IMR-90 (cell line): ENCODE results near the gene TMED4. TPM values are rescaled to one million over a fixed set of nuclear protein-coding genes. Genes with fewer than 3 reads are reported as not detected.

ENCODE experiments used
- ATAC-seq: fragments of 200-7000 bp; cut with Tn5 transposase; 2 replicates; pipeline ENCODE4 v1.9.1; 2020; ENCODE audit warnings: low read depth, mild to moderate bottlenecking, moderate library complexity
- BruUV-seq: library from RNA; stranded (reverse); fragments of 400-500 nt; replicated peaks from 2 replicates; lab custom pipeline; 2021; lab: Mats Ljungman, UMichigan
- CTCF ChIA-PET: fragments of 300-600 bp; formaldehyde crosslinking; extraction: SDS; loops from one replicate; lab custom pipeline; 2021; ENCODE audit warnings: antibody characterized with exemption; lab: Yijun Ruan, JAX
- POLR2A ChIA-PET: fragments of 300-600 bp; sonication (Branson Sonifier 250); formaldehyde crosslinking; loops from one replicate; lab custom pipeline; 2022; ENCODE audit warnings: antibody characterized with exemption; ENCODE audit not compliant: unreplicated experiment; lab: Charles Lee
- DNase-seq: peaks from one replicate; pipeline ENCODE4 v3.0.0; 2013
- H2AFZ ChIP-seq: replicated peaks from 2 replicates; pipeline ENCODE3; 2013; ENCODE audit warnings: low read length, mild to moderate bottlenecking; ENCODE audit not compliant: poor library complexity
- H2AK5ac ChIP-seq: 2 replicates; pipeline ENCODE4 v1.6.1; 2013; ENCODE audit warnings: low read depth, low read length, inconsistent platforms
- H2AK9ac ChIP-seq: replicated peaks from 2 replicates; pipeline ENCODE3; 2013; ENCODE audit warnings: mild to moderate bottlenecking, low read depth, low read length, moderate library complexity; ENCODE audit not compliant: poor library complexity
- H2BK120ac ChIP-seq: 2 replicates; pipeline ENCODE4 v1.6.1; 2013; ENCODE audit warnings: low read depth, low read length, inconsistent platforms
- H2BK15ac ChIP-seq: 3 replicates; pipeline ENCODE4 v1.6.1; 2013; ENCODE audit warnings: low read depth, low read length, inconsistent platforms
- H2BK20ac ChIP-seq: 2 replicates; pipeline ENCODE4 v1.6.1; 2013; ENCODE audit warnings: low read depth, mild to moderate bottlenecking, inconsistent platforms, low read length, moderate library complexity
- H2BK5ac ChIP-seq: 2 replicates; pipeline ENCODE4 v1.6.1; 2013; ENCODE audit warnings: mild to moderate bottlenecking, low read depth, low read length, inconsistent platforms; ENCODE audit not compliant: poor library complexity, severe bottlenecking
- H3K14ac ChIP-seq: replicated peaks from 2 replicates; pipeline ENCODE4 v1.6.1; 2013; ENCODE audit warnings: low read depth, low read length, inconsistent platforms
- H3K18ac ChIP-seq: 2 replicates; pipeline ENCODE4 v1.6.1; 2013; ENCODE audit warnings: low read depth, low read length, control low read depth
- H3K23ac ChIP-seq: 2 replicates; pipeline ENCODE4 v1.6.1; 2013; ENCODE audit warnings: low read depth, low read length, inconsistent platforms
- H3K27ac ChIP-seq: 2 replicates; pipeline ENCODE4 v1.5.1; 2013; ENCODE audit warnings: mild to moderate bottlenecking, control low read depth, low read length; ENCODE audit not compliant: insufficient read depth
- H3K27me3 ChIP-seq: 2 replicates; pipeline ENCODE4 v1.6.1; 2013; ENCODE audit warnings: low read length; ENCODE audit not compliant: control insufficient read depth, insufficient read depth
- H3K36me3 ChIP-seq: 2 replicates; pipeline ENCODE4 v1.6.1; 2013; ENCODE audit warnings: low read length, mixed read lengths; ENCODE audit not compliant: control insufficient read depth, insufficient read depth
- H3K4ac ChIP-seq: 2 replicates; pipeline ENCODE4 v1.6.1; 2013; ENCODE audit warnings: low read depth, low read length, inconsistent platforms
- H3K4me1 ChIP-seq: 2 replicates; pipeline ENCODE4 v1.6.1; 2013; ENCODE audit warnings: low read length, mixed read lengths; ENCODE audit not compliant: control insufficient read depth, insufficient read depth
- H3K4me2 ChIP-seq: 2 replicates; pipeline ENCODE4 v1.6.1; 2013; ENCODE audit warnings: low read depth, mild to moderate bottlenecking, control low read depth, low read length, moderate library complexity
- H3K4me3 ChIP-seq: 2 replicates; pipeline ENCODE4 v1.5.1; 2013; ENCODE audit warnings: low read depth, mild to moderate bottlenecking, control low read depth, low read length, moderate library complexity; ENCODE audit not compliant: insufficient read depth
- H3K56ac ChIP-seq: 2 replicates; pipeline ENCODE4 v1.6.1; 2013; ENCODE audit warnings: low read length, inconsistent platforms; ENCODE audit not compliant: insufficient read depth; ENCODE audit errors: extremely low read depth
- H3K79me1 ChIP-seq, 2 experiments: 2 replicates each; pipeline ENCODE4 v1.6.1; 2013; ENCODE audit warnings: low read length in 2 of 2, inconsistent platforms in 1 of 2, low read depth in 1 of 2
- H3K9ac ChIP-seq: 2 replicates; pipeline ENCODE4 v1.6.1; 2013; ENCODE audit warnings: low read depth, low read length, control low read depth
- H3K9me1 ChIP-seq: 2 replicates; pipeline ENCODE4 v1.6.1; 2013; ENCODE audit warnings: low read length, inconsistent platforms; ENCODE audit not compliant: insufficient read depth
- H3K9me3 ChIP-seq: 2 replicates; pipeline ENCODE4 v1.6.1; 2013; ENCODE audit warnings: low read length; ENCODE audit not compliant: control insufficient read depth, insufficient read depth
- H4K20me1 ChIP-seq: 2 replicates; pipeline ENCODE4 v1.6.1; 2013; ENCODE audit warnings: low read length, inconsistent platforms; ENCODE audit not compliant: insufficient read depth
- H4K5ac ChIP-seq: 2 replicates; pipeline ENCODE4 v1.6.1; 2013; ENCODE audit warnings: mild to moderate bottlenecking, low read depth, low read length, control low read depth
- H4K8ac ChIP-seq, 2 experiments: 2 replicates each; pipeline ENCODE4 v1.6.1; 2013; ENCODE audit warnings: low read depth in 2 of 2, low read length in 2 of 2, control low read depth in 1 of 2, inconsistent platforms in 1 of 2
- H4K91ac ChIP-seq: 2 replicates; pipeline ENCODE4 v1.6.1; 2013; ENCODE audit warnings: low read depth, low read length, inconsistent platforms; ENCODE audit not compliant: insufficient read depth
- BHLHE40 ChIP-seq: fragments of 150-350 bp; IDR thresholded peaks from 2 replicates; pipeline ENCODE4 v1.6.1; 2016; ENCODE audit warnings: mild to moderate bottlenecking, low read depth, low read length
- CEBPB ChIP-seq: IDR thresholded peaks from 2 replicates; pipeline ENCODE4 v1.6.1; 2012; ENCODE audit warnings: low read depth, low read length, improper control_type of control experiment
- CHD1 ChIP-seq: IDR thresholded peaks from 2 replicates; pipeline ENCODE4 v1.6.1; 2012; ENCODE audit warnings: low read depth, low read length, improper control_type of control experiment
- FOS ChIP-seq: fragments of 150-350 bp; IDR thresholded peaks from 2 replicates; pipeline ENCODE4 v1.6.1; 2016; ENCODE audit warnings: low read depth, low read length
- MAFK ChIP-seq: IDR thresholded peaks from 2 replicates; pipeline ENCODE4 v1.6.1; 2012; ENCODE audit warnings: low read depth, low read length, improper control_type of control experiment
- MAZ ChIP-seq: IDR thresholded peaks from 2 replicates; pipeline ENCODE4 v1.6.1; 2012; ENCODE audit warnings: low read depth, mild to moderate bottlenecking, low read length, improper control_type of control experiment, moderate library complexity, borderline replicate concordance
- MXI1 ChIP-seq: IDR thresholded peaks from 2 replicates; pipeline ENCODE4 v1.6.1; 2012; ENCODE audit warnings: low read depth, mild to moderate bottlenecking, low read length, moderate library complexity, borderline replicate concordance
- NFE2L2 ChIP-seq: fragments of 150-350 bp; IDR thresholded peaks from 2 replicates; pipeline ENCODE4 v1.6.1; 2016; ENCODE audit warnings: low read depth, mild to moderate bottlenecking, low read length
- POLR2A ChIP-seq: IDR thresholded peaks from 2 replicates; pipeline ENCODE4 v1.6.1; 2012; ENCODE audit warnings: mild to moderate bottlenecking, low read depth, low read length
- RAD21 ChIP-seq: IDR thresholded peaks from 2 replicates; pipeline ENCODE4 v1.6.1; 2012; ENCODE audit warnings: low read length, improper control_type of control experiment
- RCOR1 ChIP-seq: IDR thresholded peaks from 2 replicates; pipeline ENCODE4 v1.6.1; 2012; ENCODE audit warnings: mild to moderate bottlenecking, low read length, improper control_type of control experiment; ENCODE audit not compliant: insufficient replicate concordance
- RFX5 ChIP-seq: IDR thresholded peaks from 2 replicates; pipeline ENCODE4 v1.8.0; 2012; ENCODE audit warnings: low read depth, mild to moderate bottlenecking, low read length, moderate library complexity
- SMC3 ChIP-seq: fragments of 150-350 bp; IDR thresholded peaks from 2 replicates; pipeline ENCODE4 v1.6.1; 2016; ENCODE audit warnings: low read depth, mild to moderate bottlenecking, antibody characterized with exemption, low read length, moderate library complexity
- WGBS, 2 experiments: methylation state at CpG; one replicate each; pipeline versions ENCODE4 v1.1.5 to v1.1.7; 2013; ENCODE audit warnings: missing lambda C conversion rate in 2 of 2; ENCODE audit not compliant: insufficient read length in 1 of 2; ENCODE audit errors: extremely low coverage in 2 of 2; 5-methylcytosine and 5-hydroxymethylcytosine counted together
- dilution Hi-C: fragments of 300-500 bp; cut with HindIII; formaldehyde crosslinking; loops from one replicate; pipeline ENCODE4 v1.14.3; 2018; ENCODE audit warnings: low sequenced_read_pairs; ENCODE audit not compliant: unreplicated experiment
- in situ Hi-C: fragments of 300-500 bp; cut with MboI; formaldehyde crosslinking; loops from 3 replicates; pipeline ENCODE4 v1.14.3; 2019; ENCODE audit warnings: low sequenced_read_pairs, inconsistent platforms, mixed read lengths
- intact Hi-C: fragments of 100-400 bp; cut with micrococcal nuclease; formaldehyde crosslinking; loops from 2 replicates; pipeline ENCODE4 v1.10.0; 2022
- polyA plus RNA-seq, 3 experiments: library from polyadenylated mRNA; depleted of rRNA; stranded (reverse); fragments of >200 nt; gene quantifications; 2 replicates each; pipeline ENCODE4 v1.2.3, GENCODE V29; 2012; ENCODE audit warnings: low replicate concordance in 1 of 3
- total RNA-seq: library from RNA; depleted of rRNA; stranded (reverse); fragments of >200 nt; gene quantifications from 2 replicates; pipeline ENCODE4 v1.2.3, GENCODE V29; 2012
- TF ChIP-seq, protein P1 (sequence below): fragments of 150-350 bp; IDR thresholded peaks from 2 replicates; pipeline ENCODE4 v1.6.1; 2017; ENCODE audit warnings: mild to moderate bottlenecking, antibody characterized with exemption, low read length, low read depth
- TF ChIP-seq, protein P2 (sequence below): conservative IDR thresholded peaks from 2 replicates; pipeline ENCODE4 v1.5.1; 2012; ENCODE audit warnings: mild to moderate bottlenecking, low read depth, low read length, improper control_type of control experiment

TMED4 gene
- total and polyA plus RNA-seq, 2 of the 4 experiments (the other 2 are of a cell fraction) = 58.6 to 92.7 TPM

DNA sequence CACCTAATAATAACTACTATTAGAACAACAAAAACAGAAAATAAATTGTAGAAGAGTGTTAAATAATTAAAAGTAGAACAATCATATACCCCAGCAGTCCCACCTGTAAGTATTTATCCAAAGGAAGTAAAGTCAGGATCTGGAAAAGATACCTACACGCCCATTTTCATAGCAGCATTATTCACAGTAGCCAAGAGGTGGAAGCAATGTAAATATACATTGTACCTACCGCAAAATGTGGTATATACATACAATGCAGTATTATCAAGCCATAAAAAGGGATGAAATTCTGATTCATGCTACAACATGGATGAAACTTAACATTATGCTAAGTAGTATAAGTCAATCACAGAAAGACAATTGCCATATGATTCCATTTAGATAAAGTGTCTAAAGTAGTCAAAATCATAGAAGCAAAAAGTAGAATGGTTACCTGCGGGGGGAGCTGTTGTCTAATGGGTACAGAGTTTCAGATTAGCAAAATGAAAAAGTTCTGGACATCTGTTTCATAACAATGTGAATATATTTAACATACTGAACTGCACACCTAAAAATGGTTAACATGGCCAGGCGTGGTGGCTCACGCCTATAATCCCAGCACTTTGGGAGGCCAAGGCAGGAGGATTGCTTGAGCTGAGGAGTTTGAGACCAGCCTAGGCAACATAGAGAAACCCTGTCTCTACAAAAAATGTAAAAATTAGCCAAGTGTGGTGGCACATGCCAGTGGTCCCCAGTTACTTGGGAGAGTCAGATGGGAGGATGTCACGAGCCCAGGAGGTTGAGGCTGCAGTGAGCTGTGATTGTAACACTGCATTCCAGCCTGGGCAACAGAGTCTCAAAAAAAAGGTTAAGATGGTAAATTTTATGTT is 6.0 kb upstream of the TMED4 start:
- Histone ChIP-seq H4K91ac (no peak overlapping the region), H3K4me3 (no peak overlapping the region), H3K36me3 (no peaks in the 10 kb centered on the region), H3K27me3 (no peaks in the 10 kb centered on the region), H3K4me1 (peaks cover 2% of the 10 kb centered on the region; the same call in 1 of the 2 replicates), H2AK5ac (peak overlapping the region; percentile 85), H2BK15ac (no peak overlapping the region), H3K4me2 (no peak overlapping the region), H4K20me1 (no peaks in the 10 kb centered on the region), H3K79me1 (peaks cover 0 to under 1% of the 10 kb centered on the region in 2 experiments; a peak in 1 of 4 replicates), H3K18ac (no peak overlapping the region), H2BK20ac (no peak overlapping the region), H2AFZ (peak overlapping the region; percentile 73), H3K14ac (no peak overlapping the region), H3K23ac (no peak overlapping the region), H2BK120ac (no peak overlapping the region), H3K9me1 (no peaks in the 10 kb centered on the region), H3K9me3 (no peaks in the 10 kb centered on the region), H4K8ac (no peak overlapping the region), H2AK9ac (no peak overlapping the region), H3K27ac (no peak overlapping the region), H3K56ac (no peak overlapping the region), H4K5ac (no peak overlapping the region), H2BK5ac (no peak overlapping the region), H3K9ac (no peak overlapping the region), H3K4ac (no peak overlapping the region)
- in situ Hi-C loops = loop anchor here (5.0 kb wide), 1 partner anchor 334 kb away; no protein-coding TSS in a partner anchor
- ChIA-PET POLR2A (no interaction called here), CTCF (interaction anchor here (0.6 to 1.2 kb wide), 4 partner anchors 183 to 293 kb away, joined by 3 to 5 read pairs (median 4); no protein-coding TSS in a partner anchor)
- no TSS peak for BruUV-seq
- DNase-seq (peak; percentile 66), ATAC-seq (peak; percentile 92)
- dilution Hi-C loops = no loop called here
- intact Hi-C loops = loop anchor here (1.0 to 5.0 kb wide), 5 partner anchors 164 to 548 kb away; partner anchors contain the start of gene PPIA
- no CpG with 5 or more reads among the region's 6 CpGs for WGBS, 2 experiments
- TF ChIP-seq CHD1 (no peak), BHLHE40 (no peak), MAFK (no peak), POLR2A (no peak), MXI1 (no peak), MAZ (no peak), NFE2L2 (no peak), RAD21 (peak; percentile 91), FOS (no peak), RCOR1 (no peak), RFX5 (no peak), CEBPB (no peak), SMC3 (peak; percentile 90)
- TF ChIP-seq, protein P1, sequence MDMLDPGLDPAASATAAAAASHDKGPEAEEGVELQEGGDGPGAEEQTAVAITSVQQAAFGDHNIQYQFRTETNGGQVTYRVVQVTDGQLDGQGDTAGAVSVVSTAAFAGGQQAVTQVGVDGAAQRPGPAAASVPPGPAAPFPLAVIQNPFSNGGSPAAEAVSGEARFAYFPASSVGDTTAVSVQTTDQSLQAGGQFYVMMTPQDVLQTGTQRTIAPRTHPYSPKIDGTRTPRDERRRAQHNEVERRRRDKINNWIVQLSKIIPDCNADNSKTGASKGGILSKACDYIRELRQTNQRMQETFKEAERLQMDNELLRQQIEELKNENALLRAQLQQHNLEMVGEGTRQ = no peak
- TF ChIP-seq, protein P2, sequence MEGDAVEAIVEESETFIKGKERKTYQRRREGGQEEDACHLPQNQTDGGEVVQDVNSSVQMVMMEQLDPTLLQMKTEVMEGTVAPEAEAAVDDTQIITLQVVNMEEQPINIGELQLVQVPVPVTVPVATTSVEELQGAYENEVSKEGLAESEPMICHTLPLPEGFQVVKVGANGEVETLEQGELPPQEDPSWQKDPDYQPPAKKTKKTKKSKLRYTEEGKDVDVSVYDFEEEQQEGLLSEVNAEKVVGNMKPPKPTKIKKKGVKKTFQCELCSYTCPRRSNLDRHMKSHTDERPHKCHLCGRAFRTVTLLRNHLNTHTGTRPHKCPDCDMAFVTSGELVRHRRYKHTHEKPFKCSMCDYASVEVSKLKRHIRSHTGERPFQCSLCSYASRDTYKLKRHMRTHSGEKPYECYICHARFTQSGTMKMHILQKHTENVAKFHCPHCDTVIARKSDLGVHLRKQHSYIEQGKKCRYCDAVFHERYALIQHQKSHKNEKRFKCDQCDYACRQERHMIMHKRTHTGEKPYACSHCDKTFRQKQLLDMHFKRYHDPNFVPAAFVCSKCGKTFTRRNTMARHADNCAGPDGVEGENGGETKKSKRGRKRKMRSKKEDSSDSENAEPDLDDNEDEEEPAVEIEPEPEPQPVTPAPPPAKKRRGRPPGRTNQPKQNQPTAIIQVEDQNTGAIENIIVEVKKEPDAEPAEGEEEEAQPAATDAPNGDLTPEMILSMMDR = peak; percentile 84
